Posterior cingulate gyrus (tissue), 11 donors: ENCODE data around the gene C9orf40.
A peak's percentile ranks its signal among the peaks of the same experiment; 100 is the strongest.

Experiments used
- DNase-seq, 10 donors: peaks; one replicate each; pipeline versions ENCODE4 v3.0.0 to v3.0.0-alpha.2; 2020 to 2021; ENCODE audit warnings: mixed read lengths in 3 of 10
- intact Hi-C: fragments of 100-400 bp; cut with DNase I; formaldehyde crosslinking; loops from one replicate; pipeline ENCODE4 v1.15.1; 2023

C9orf40 gene, protein sequence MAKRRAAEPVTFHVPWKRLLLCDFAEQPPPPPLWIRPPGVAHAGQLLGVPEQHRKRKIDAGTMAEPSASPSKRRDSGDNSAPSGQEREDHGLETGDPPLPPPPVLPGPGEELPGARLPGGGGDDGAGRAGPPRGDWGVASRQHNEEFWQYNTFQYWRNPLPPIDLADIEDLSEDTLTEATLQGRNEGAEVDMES

DNA sequence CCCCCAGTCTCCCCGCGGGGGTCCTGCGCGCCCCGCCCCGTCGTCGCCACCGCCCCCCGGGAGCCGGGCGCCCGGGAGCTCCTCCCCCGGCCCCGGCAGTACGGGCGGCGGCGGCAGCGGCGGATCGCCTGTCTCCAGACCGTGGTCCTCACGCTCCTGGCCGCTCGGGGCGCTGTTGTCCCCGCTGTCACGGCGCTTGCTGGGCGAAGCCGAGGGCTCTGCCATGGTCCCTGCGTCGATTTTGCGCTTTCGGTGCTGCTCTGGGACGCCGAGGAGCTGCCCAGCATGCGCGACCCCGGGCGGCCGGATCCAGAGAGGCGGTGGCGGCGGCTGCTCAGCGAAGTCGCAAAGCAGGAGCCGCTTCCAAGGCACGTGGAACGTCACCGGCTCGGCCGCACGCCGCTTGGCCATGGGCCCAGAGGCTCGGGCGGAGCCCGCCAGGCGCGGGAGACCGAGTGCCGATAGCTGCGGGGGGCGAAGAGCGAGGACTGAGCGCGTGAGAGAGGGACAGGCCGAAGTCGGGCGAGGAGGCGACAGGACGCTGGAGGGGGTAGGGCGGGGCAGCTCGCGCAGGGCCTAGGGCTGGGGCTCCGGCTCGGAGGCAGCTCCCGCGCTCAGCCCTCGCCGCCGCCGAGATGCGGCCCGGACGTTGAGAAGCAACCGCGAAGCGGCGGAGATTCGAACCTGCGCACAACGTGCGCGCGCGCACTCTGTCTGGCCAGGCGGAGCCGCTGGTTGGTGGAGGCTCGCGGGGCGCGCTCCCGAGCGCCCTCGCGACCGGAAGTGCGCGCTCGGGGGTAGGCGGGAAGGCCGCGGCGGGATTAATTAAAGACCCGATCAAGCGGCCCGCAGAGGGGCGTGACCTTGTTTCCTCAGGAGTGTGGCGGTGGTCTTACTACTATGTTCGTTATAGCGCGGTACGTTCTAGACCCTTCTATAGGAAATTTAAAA lies at the start of gene C9orf40:
Gene C9orf40 (minus strand): TSS at position 712 of the 951 bp plus-strand sequence. CDS start 301 bp downstream, at position 411.
- intact Hi-C loops, result loop anchor here (5.0 kb wide), 2 partner anchors 135 to 175 kb away; partner anchors contain the start of genes NMRK1 and OSTF1
- peak; percentile 82 to 98 (median 90) for DNase-seq

DNA sequence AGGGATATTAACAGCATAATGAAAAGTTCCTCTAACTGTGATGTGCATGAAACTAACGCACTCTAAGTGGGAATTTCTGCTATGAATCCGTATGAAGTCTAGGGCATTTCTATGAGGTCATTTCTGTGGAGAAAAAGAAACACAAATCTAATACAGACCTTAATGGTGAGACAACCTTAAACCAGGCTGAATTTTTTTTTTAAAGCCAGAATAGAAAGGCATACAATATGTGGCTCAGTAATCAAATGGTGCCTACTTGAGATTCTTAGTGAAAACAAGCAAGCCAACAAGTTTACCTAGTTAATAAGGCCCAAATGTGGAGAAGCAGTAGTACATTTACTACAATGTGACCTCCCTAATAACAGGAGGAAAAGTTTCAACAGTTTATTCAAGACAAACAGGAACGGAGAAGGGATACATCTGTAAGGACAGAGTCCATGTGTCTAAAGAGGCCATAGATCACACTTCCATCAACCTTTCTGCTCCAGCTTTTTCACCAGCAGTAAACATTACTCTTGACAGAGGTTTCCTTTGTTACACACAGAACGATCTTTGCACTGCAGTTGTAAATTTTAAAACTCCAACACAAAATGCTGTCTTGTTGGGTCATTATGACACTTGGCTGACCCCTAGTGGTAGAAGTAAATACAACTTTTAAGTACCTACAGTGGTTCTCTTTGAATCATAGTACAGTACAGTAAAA lies 49.2 kb upstream of the C9orf40 start:
- intact Hi-C loops, result loop anchor here (2.0 to 5.0 kb wide), 3 partner anchors 51 to 227 kb away; no protein-coding TSS in a partner anchor
- no peak for DNase-seq

DNA sequence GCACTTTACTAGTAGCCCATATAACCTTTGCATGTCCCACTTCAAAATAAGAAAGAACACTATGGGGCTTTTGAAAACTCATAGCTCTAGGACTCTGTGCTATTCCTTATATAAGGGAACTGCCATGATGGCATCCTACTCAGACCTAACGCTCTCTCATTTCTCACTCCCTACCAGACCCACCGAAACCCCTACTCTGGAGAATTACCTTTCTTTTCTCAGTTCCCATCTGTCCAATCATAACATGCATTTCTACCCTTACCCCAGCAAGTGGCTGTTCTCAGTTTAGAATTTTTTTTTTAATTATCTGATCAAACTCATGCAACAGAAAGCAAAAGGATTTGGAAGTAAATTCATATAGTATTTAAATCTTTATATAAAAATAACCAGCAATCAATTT lies 48.1 kb upstream of the C9orf40 start:
- intact Hi-C loops, result loop anchor here (5.0 kb wide), 1 partner anchor 76 kb away; no protein-coding TSS in a partner anchor
- DNase-seq, result no peak

DNA sequence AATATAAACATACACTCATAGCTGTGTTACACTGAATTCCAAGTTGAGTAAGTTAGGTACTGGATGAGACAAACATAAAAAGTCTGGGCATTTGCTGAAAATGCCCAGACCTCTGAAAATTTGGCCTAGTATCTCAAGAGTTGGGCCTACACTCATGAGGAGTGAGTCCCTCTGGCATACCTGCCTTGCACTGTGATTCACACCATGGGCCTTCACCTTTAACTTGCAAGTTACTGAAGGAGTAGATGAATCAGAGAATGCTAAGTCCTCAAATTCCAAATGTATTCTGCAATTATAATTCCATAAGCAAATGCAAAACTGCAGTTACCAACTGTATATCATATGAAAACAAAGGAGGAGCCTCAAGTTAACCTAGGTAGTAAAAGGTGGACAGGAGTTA lies 32.3 kb upstream of the C9orf40 start:
- no peak for DNase-seq
- intact Hi-C loops, result no loop called here

DNA sequence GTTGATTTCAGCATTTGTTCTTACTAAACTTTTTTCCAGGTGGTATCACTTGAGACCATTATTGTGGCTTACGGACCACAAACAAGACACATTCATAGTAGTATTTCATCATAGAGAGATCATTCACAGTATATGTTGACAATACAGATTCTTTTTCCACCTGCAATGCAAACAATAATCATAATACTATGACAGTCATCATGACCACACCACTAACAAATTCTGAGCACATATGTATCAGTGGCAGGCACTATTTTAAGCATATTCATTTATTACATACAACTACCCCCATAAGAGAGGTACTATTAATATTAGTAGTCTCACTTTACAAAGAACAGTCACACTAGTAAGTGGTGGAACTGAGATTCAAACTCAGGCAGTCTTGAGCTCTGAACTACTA lies 31.0 kb upstream of the C9orf40 start:
- intact Hi-C loops, result no loop called here
- DNase-seq, result no peak

DNA sequence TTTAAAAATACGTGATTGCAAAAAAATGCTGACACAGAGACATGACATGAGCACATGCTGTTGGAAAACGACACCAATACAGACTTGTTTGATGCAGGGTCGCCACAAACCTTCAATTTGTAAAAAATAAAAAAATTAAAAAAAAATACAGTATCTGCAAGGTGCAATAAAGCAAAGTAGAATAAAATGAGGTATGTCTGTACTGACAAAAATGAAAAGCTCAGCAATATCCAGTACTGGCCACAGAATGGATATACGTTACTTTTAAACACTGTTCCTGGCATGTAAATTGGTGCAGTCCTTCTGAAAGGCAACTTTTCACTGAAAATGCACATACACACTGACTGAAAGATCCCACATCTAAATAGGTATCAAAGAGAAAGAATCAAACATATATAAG lies 27.1 kb upstream of the C9orf40 start:
- intact Hi-C loops, result no loop called here
- no peak for DNase-seq

DNA sequence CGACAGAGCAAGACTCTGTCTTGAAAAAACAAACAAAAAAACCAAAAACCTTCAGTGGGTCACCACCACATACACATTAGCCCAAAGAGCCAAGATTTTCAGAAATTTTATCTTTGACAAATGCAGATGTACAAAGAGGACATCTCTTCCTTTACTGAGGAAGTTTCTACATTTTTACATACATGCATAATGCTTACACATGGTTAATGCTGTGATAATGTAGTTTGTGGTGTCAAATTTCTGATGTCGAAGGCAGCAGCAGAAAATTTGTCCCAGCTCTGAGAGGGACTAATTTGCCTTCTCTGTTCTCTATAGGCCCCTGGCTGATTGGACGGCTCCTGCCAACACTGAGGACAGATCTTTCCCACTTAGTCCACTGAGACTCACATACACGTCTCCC lies 24.6 kb upstream of the C9orf40 start:
- intact Hi-C loops, result no loop called here
- DNase-seq, result no peak

DNA sequence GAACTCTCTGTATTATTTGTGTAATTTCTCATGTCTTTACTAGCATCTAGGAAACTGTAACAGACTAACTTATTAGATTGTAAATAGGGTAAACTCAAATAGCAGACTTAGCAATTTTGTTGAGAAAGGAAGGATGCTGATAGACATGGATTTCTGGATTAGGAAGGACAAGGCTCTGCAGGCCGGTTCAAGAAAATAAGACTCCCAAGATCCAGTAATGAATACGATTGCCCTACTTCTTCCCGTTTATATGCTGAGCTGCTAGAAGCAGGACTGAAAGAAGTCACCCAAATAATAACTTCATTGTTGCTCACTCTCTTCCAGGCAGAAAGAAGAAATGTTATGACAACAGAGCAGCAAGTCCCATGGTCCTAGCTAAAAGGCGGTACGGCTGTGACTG lies 22.8 kb upstream of the C9orf40 start:
- intact Hi-C loops, result no loop called here
- no peak for DNase-seq

DNA sequence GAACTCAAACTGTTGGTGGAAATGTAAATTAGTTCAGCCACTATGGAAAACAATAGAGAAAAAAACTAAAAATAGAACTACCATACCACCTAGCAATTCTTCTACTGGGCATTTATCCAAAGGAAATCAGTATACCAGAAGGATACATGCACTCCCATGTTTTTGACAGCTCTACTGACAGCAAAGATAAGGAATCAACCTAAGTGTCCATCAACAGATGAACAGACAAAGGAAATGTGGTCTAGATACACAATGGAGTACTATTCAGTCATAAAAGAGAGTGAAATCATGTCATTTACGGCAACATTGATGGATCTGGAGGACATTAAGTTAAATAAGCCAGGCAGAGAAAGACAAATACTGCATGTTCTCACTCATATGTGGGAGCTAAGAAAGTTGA lies 21.8 kb upstream of the C9orf40 start:
- DNase-seq, result no peak
- intact Hi-C loops, result no loop called here

DNA sequence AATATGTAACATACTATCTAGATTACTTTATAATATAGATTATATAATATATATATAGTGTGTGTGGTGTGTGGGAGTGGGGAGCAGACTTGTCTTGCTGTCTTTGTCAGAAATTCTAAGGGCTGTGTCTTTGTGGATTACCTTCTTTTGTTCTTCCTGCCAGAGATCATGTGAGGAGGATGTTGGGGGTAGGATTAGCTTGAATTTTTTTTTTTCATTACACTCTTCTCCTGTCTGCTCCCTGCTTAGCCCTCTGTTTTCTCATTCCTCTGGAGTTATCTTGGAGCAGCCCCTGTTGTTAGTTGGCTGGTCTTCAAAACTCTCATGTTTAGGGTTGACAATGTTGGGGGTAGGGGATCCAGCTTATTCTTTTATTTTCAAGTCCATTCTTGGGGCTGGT lies 21.0 kb upstream of the C9orf40 start:
- no peak for DNase-seq
- intact Hi-C loops, result no loop called here

DNA sequence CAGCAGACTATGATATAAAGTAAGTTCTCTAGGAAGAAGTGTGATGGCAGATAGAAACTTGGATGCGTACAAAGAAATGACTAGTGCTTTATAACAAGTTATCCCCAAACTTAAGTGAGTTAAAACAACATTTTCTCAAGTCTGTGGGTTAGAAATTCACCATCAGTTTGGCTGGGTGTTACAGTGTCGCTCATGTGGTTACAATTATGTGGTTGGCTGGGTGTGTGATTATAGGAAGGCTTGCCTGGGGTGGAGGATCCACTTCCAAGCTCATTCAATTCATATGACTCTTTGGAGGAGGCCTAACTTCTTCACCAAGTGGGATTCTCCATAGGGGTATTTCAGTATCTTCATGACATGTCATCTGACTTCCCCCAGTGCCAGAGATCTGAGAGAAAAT lies 10.3 kb upstream of the C9orf40 start:
- intact Hi-C loops, result no loop called here
- DNase-seq, result no peak

DNA sequence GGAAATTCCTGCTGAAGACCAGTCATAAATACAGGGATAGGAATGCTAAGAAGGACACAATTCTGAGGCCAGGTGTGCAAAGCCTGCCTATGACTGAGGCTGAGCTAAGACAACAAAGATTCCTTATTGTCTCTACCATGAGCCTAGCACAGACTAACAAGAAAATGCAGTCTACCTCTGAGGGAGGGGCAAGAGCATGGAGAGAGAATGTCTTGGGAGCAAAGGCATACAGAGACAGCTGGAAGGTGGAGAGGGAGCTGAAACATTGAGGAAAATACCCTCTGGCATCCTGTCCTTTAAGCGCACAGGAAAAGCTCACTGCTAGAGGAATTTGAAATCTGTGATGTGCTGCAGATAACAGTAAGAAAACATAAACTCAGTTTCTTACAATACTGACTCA lies 8.8 kb upstream of the C9orf40 start:
- intact Hi-C loops, result no loop called here
- DNase-seq, result no peak

DNA sequence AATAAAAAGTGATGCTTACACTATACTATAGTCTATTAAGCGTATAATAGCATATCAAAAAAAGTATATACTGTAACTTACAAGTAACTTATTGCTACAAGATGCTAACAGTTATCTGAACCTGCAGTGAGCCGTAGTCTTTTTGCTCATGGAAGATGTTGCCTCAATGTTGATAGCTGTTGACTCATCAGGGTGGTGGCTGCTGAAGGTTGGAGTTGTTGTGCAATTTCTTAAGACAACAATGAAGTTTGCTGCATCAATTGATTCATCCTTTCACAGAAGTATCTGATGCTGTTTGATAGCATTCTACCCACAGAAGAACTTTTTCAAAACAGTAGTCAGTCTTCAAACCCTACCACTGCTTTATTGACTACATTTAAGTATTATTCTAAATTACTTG lies 7.8 kb upstream of the C9orf40 start:
- DNase-seq, result no peak
- intact Hi-C loops, result no loop called here

DNA sequence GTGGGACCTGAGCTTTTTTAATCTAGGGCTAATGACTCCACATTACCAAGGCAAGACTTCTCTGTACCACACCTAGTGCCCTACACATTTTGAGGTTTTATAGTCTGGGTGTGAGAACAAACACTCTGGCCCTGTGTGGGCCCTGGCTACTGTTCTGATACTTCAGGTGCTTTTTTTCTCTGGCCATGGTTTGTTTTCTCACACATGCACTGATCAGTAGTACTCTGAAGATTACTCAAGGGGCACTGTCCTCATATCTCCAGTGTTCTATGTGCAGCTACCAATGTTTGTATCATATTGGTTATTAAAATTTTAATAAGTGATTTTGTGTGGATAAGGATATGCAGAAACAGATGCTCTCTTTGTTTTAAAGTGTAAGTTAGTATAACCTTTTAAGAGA lies 5.9 kb upstream of the C9orf40 start:
- DNase-seq, result no peak
- intact Hi-C loops, result no loop called here

DNA sequence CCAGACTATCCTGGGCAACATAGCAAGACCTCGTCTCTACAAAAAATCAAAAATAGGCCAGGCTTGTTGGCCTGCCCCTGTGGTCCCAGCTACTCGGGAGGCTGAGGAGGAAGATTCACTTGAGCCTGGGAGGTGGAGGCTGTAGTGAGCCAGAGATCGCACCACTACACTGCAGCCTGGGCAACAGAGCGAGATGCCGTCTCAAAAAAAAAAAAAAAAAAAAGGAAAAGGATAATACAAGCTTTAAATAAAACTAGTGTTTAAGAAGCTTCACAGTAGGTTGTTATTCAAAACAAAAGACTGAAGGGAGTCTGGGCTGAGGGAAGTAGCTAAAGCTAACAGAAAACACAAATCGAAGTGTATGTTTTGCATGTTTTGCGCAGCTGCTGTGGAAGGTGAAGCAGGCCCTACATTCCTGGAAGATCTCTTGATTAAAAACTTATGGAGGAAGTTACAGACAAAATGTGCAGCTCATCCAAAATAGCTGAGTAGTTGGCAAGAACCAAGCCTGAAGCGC lies 581 bp upstream of the C9orf40 start:
- intact Hi-C loops, result loop anchor here (5.0 kb wide), 2 partner anchors 134 to 176 kb away; partner anchors contain the start of genes NMRK1 and OSTF1

DNA sequence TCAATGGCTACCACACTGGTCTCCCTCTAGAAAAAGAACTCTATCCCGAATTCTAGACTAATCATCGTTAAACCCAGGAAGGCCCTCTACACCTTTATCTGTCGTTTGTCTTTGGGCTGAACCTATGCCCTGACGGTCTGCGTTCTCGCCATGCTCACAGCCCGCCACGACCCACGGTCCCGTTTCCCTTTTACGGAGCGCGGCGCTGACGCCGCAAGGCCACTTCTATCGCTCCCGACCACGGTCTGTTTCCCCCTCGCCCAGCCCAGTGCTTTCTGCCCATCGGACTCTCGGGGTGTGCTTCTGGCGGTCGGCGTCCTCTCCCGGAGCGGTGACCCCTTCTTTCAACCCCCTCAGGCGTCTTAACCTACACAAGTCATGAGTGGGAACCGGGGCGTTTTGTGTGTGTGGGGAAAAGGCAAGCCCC lies 974 bp downstream of the C9orf40 start:
- intact Hi-C loops, result loop anchor here (2.0 to 5.0 kb wide), 3 partner anchors 51 to 174 kb away; partner anchors contain the start of genes NMRK1 and OSTF1
- DNase-seq, result peak in 8 of 10 donors; percentile 31 to 87 (median 49)

More for the DNA sequence above, 581 bp upstream of the C9orf40 start:
- DNase-seq, result peak in 1 of 10 donors; percentile 62

DNA sequence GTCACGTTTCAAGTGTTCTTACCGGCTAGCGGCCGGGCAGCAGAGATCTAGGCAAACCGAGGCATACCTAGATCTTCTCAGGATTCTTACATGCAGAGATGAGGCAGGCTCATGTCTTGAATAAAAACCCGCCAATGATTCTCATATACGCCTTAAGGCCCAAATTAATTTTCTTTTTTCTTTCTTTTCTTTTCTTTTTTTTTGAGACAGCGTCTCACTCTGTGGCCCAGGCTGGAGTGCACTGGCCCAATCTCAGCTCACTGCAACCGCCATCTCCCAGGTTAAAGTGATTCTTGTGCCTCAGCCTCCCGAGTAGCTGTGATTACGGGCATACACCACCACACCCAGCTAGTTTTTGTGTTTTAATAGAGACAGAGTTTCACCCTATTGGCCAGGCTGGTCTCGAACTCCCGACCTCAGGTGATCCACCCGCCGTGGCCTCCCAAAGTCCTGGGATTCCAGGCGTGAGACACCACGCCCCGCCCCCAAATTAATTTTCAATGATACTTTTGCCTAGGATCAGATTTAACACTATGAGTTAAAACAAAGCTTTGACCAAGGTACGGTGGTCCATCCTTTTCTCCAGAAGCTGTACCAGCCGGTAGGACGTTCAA lies 1.5 kb downstream of the C9orf40 start:
- intact Hi-C loops, result loop anchor here (2.0 to 5.0 kb wide), 3 partner anchors 52 to 174 kb away; partner anchors contain the start of genes NMRK1 and OSTF1
- DNase-seq, result peak in 1 of 10 donors; percentile 47

DNA sequence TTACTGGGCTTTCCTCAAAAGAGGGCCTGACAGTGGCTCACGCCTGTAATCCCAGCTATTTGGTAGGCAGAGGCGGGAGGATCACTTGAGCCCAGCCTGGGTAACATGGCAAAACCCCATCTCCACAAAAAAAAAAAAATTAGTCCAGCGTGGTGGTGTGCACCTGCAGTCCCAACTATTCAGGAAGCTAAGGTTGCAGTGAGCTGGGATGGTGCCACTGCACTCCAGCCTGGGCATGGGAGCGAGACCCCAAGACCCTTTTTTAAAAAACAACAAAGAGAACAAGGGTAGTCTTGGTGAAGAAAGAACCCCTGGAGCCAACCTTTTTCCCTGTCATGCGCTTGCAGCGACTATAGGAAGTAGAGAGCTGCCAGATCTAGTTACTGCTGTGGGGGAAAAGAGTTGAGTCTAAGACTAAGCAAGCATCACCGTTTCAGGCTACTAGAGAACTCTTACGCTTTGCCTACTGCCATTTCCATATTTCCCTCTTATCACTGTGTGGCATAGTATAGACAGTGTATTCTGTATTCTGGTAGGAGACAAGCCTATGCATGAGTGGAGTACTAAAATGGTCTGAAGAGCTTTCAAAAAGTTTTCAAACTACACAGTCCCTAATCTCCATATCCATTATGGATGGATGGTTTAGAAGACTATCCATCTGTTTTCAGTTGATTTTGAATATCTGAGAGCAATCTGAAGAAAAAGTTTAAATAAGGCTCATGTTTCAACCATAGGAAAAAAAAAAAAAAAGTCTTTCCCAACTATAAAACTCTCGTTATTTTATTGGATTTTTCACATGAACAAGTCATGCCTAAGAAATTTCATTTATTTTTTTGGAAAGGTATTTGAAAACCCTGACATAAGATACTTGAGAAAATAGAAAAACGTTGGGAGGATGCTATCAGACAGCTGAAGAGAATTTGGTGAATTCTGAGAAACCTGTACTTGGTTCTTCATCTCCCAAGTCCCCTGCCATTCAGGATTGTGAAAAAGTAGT lies 2.6 kb downstream of the C9orf40 start:
- DNase-seq, result peak in 1 of 10 donors; percentile 32
- intact Hi-C loops, result loop anchor here (2.0 to 5.0 kb wide), 3 partner anchors 53 to 173 kb away; partner anchors contain the start of genes NMRK1 and OSTF1

DNA sequence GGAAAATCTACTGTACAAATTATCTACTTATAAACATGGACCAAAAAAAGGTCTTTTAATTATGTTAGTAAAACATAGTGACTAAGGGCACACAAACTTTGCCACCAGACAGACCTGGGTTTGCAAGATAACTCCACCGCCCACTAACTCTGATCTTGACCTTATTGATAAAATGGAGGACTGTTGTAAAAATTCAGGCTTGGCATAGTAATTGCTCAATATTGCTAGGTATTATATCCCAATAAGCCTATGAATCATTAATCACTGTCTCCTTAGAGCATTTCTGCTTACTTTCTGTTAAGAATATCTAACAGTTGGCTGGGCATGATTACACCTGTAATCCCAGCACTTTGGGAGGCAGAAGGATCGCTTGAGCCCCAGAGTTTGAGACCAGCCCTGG lies 3.8 kb downstream of the C9orf40 start:
- intact Hi-C loops, result no loop called here
- no peak for DNase-seq
